Pancreas (tissue), 10 donors: ENCODE data around the gene KLRK1. TPM values are rescaled to one million over a fixed set of nuclear protein-coding genes. Genes with fewer than 3 reads are reported as not detected.
"Not testable (repeated sequence)": the region's sequence is repeated elsewhere in the genome, so short reads cannot be mapped to it uniquely, and the experiment has no call there.

ENCODE experiments used
- ATAC-seq, 4 donors: fragments of 200-7000 bp; cut with Tn5 transposase; one replicate each; pipeline versions ENCODE4 v1.8.0 to v1.9.1; 2020; ENCODE audit warnings: mild to moderate bottlenecking in 4 of 4, moderate library complexity in 4 of 4
- DNase-seq, 6 donors: peaks; one replicate each; pipeline ENCODE4 v3.0.0-alpha.2; 2020
- FAIRE-seq: peaks from 2 replicates; lab custom pipeline; 2012; peaks lifted over from hg19 to GRCh38; lab: Jason Lieb, UNC
- H3K27ac ChIP-seq, 4 donors: fragments of 200-600 bp; sonication (generic); 1 replicate in 3 of 4; 2 replicates in 1 of 4; pipeline versions ENCODE4 v1.5.0 to v1.8.0; 2020
- H3K27me3 ChIP-seq, 4 donors: fragments of 200-600 bp; one replicate each; pipeline ENCODE4 v1.8.0; 2021
- H3K36me3 ChIP-seq, 3 donors: fragments of 200-600 bp; sonication (generic) in 1 of 3; one replicate each; pipeline versions ENCODE4 v1.5.0 to v1.8.0; 2020 to 2021
- H3K4me1 ChIP-seq, 3 donors: fragments of 200-600 bp; one replicate each; pipeline ENCODE4 v1.8.0; 2021
- H3K4me3 ChIP-seq, 4 donors: fragments of 200-600 bp; sonication (generic) in 2 of 4; one replicate each; pipeline versions ENCODE4 v1.5.0 to v1.8.0; 2020 to 2021
- H3K9me3 ChIP-seq, 4 donors: fragments of 200-600 bp; one replicate each; pipeline ENCODE4 v1.8.0; 2021
- CTCF ChIP-seq, 4 donors: fragments of 200-600 bp; sonication (generic) in 3 of 4; IDR thresholded peaks; one replicate each; pipeline versions ENCODE4 v1.5.0 to v1.8.0; 2021; ENCODE audit warnings: antibody characterized with exemption in 4 of 4
- WGBS, 2 donors: extraction: QIAGEN DNeasy Blood & Tissue Kit; methylation state at CpG; one replicate each; pipeline ENCODE4 v1.1.7; 2013; 5-methylcytosine and 5-hydroxymethylcytosine counted together
- intact Hi-C, 3 donors: fragments of 100-400 bp; cut with DNase I; formaldehyde crosslinking; loops; one replicate each; pipeline versions ENCODE4 v1.11.1 to v1.14.2; 2022
- polyA plus RNA-seq, 2 donors: library from polyadenylated mRNA; stranded (reverse); fragments of 200-250 nt; gene quantifications; one replicate each; pipeline ENCODE4 v1.2.3, GENCODE V29; 2013
- total RNA-seq, 6 donors: library from RNA; stranded (reverse); fragmentation: NEBNext Ultra II Directional in 4 of 6; extraction: Animal tissue kit (Norgen Biotek cat#: 25700) in 4 of 6; gene quantifications; one replicate each; pipeline versions ENCODE4 v1.2.1 to v1.2.4, GENCODE V29; 2021 to 2023
- donor health status: healthy with polysubstance abuse.
- donor health status: DM: no; HTN: no; CAD: no; lungs with moderate emphysema.
- donor health status: DM: no; HTN: no; CAD: no.
- donor health status: control.
- donor health status: control.
- donor health status: Bipolar disorder and iron deficiency.
- donor health status: DM: yes; HTN: yes; CAD: no.
- donor health status: DM: no; HTN: no; CAD: no.
- donor health status: DM: no; HTN: no; CAD: no.
- donor health status: DM: yes; HTN: yes; CAD: no.

KLRK1 gene
- total and polyA plus RNA-seq, 8 donors: 0.32 to 1.1 (median 0.69) TPM; not detected in 1

GRCh38 chr12:10354071-10354470 lies 35.8 kb downstream of the KLRK1 start:
- no peaks in the 10 kb centered on the region for H3K36me3 ChIP-seq
- DNase-seq (no peak), FAIRE-seq (no peak), ATAC-seq (no peak)
- intact Hi-C loops: no loop called here
- TF ChIP-seq CTCF (IDR thresholded peaks at IDR 0.05): no peak
- WGBS, 2 donors: 56 to 60% methylated on average over 4 of the region's 4 CpGs
- no peak overlapping the region for H3K27ac ChIP-seq
- no peak overlapping the region for H3K4me3 ChIP-seq
- H3K9me3 ChIP-seq: no peaks in the 10 kb centered on the region
- H3K4me1 ChIP-seq: no peaks in the 10 kb centered on the region
- H3K27me3 ChIP-seq: no peaks in the 10 kb centered on the region

GRCh38 chr12:10351457-10351856 lies 38.4 kb downstream of the KLRK1 start:
- 34 to 45% methylated on average over 3 of the region's 3 CpGs for WGBS, 2 donors
- H3K4me1 ChIP-seq, ATAC-seq, H3K36me3 ChIP-seq, intact Hi-C loops, H3K4me3 ChIP-seq, H3K27ac ChIP-seq, H3K27me3 ChIP-seq, FAIRE-seq, H3K9me3 ChIP-seq, DNase-seq: not testable (repeated sequence)

- Histone ChIP-seq H3K4me1 (no peaks in the 10 kb centered on the region), H3K9me3 (no peaks in the 10 kb centered on the region), H3K4me3 (no peak overlapping the region), H3K27me3 (no peaks in the 10 kb centered on the region), H3K36me3 (no peaks in the 10 kb centered on the region), H3K27ac (no peak overlapping the region)
- TF ChIP-seq CTCF (IDR thresholded peaks at IDR 0.05): no peak
- 94 to 96% methylated on average over 1 of the region's 1 CpG for WGBS, 2 donors
- DNase-seq (no peak), ATAC-seq (no peak), FAIRE-seq (no peak)
- intact Hi-C loops: no loop called here
These were observed 47.8 kb downstream of the KLRK1 start for GRCh38 chr12:10341892-10342509.

- H3K27me3 ChIP-seq, H3K4me1 ChIP-seq, H3K9me3 ChIP-seq, DNase-seq, H3K36me3 ChIP-seq, H3K27ac ChIP-seq, H3K4me3 ChIP-seq, FAIRE-seq, intact Hi-C loops, ATAC-seq: not testable (repeated sequence)
- 61 to 82% methylated on average over 2 of the region's 2 CpGs for WGBS, 2 donors
These were observed 48.9 kb downstream of the KLRK1 start for GRCh38 chr12:10340946-10341345.

- intact Hi-C loops: no loop called here
- no peak for ATAC-seq
- Histone ChIP-seq H3K27ac (no peak overlapping the region), H3K9me3 (no peaks in the 10 kb centered on the region), H3K27me3 (no peaks in the 10 kb centered on the region), H3K36me3 (no peaks in the 10 kb centered on the region), H3K4me1 (no peaks in the 10 kb centered on the region), H3K4me3 (no peak overlapping the region)
- 69 to 82% methylated on average over 9 of the region's 9 CpGs for whole genome bisulfite sequencing, 2 donors
- no peak for FAIRE-seq
- DNase-seq: no peak
- TF ChIP-seq CTCF (IDR thresholded peaks at IDR 0.05): no peak
These were observed 50.6 kb downstream of the KLRK1 start for GRCh38 chr12:10339053-10339840.

- FAIRE-seq, ATAC-seq, H3K27me3 ChIP-seq, DNase-seq, H3K4me3 ChIP-seq, H3K27ac ChIP-seq, H3K4me1 ChIP-seq, H3K36me3 ChIP-seq, intact Hi-C loops, H3K9me3 ChIP-seq: not testable (repeated sequence)
- WGBS, 2 donors: 80 to 87% methylated on average over 3 to 4 of the region's 4 CpGs
These were observed 51.4 kb downstream of the KLRK1 start for GRCh38 chr12:10338470-10338869.

GRCh38 chr12:10336196-10336595 lies 53.6 kb downstream of the KLRK1 start:
- H3K9me3 ChIP-seq, DNase-seq, H3K4me1 ChIP-seq, ATAC-seq, FAIRE-seq, intact Hi-C loops, H3K27ac ChIP-seq, H3K36me3 ChIP-seq, H3K27me3 ChIP-seq, H3K4me3 ChIP-seq: not testable (repeated sequence)
- 43 to 49% methylated on average over 4 of the region's 4 CpGs for WGBS, 2 donors
